Measurements from ENCODE around the gene MRPL41.
"Not testable (repeated sequence)": the region's sequence is repeated elsewhere in the genome, so short reads cannot be mapped to it uniquely, and the experiment has no call there.

The MRPL41 gene

GRCh38 chr9:137588311-137588710 lies 36.6 kb downstream of the MRPL41 start:
- no peak for DNase-seq

- DNase-seq: no peak
These were observed 37.2 kb downstream of the MRPL41 start for GRCh38 chr9:137588891-137589290.

- DNase-seq: no peak
These were observed 37.9 kb downstream of the MRPL41 start for GRCh38 chr9:137589441-137590122.

GRCh38 chr9:137590123-137590468 lies 38.4 kb downstream of the MRPL41 start:
- no peak for DNase-seq

GRCh38 chr9:137590469-137591383 lies 39.0 kb downstream of the MRPL41 start, which contains the start of gene ZMYND19:
TSS of gene ZMYND19 (minus strand) at chr9:137590512. CDS start at chr9:137590263, 249 bp downstream.
- DNase-seq: peak; percentile 88

GRCh38 chr9:137592767-137593166 lies 41.1 kb downstream of the MRPL41 start:
- DNase-seq: no peak

GRCh38 chr9:137593176-137593575 lies 41.5 kb downstream of the MRPL41 start:
- DNase-seq: no peak

GRCh38 chr9:137596577-137596976 lies 44.9 kb downstream of the MRPL41 start:
- DNase-seq: not testable (repeated sequence)

- DNase-seq: no peak
These were observed 47.3 kb downstream of the MRPL41 start for GRCh38 chr9:137598943-137599342.
